IMR-90 (cell line): Measurements from ENCODE around the gene MOSPD3. TPM values are rescaled to one million over a fixed set of nuclear protein-coding genes. Genes with fewer than 3 reads are reported as not detected.
A peak's percentile ranks its signal among the peaks of the same experiment; 100 is the strongest.

ENCODE experiments used
- ATAC-seq: fragments of 200-7000 bp; cut with Tn5 transposase; 2 replicates; pipeline ENCODE4 v1.9.1; 2020; ENCODE audit warnings: low read depth, mild to moderate bottlenecking, moderate library complexity
- BruUV-seq: library from RNA; stranded (reverse); fragments of 400-500 nt; replicated peaks from 2 replicates; lab custom pipeline; 2021; lab: Mats Ljungman, UMichigan
- CTCF ChIA-PET: fragments of 300-600 bp; formaldehyde crosslinking; extraction: SDS; loops from one replicate; lab custom pipeline; 2021; ENCODE audit warnings: antibody characterized with exemption; lab: Yijun Ruan, JAX
- POLR2A ChIA-PET: fragments of 300-600 bp; sonication (Branson Sonifier 250); formaldehyde crosslinking; loops from one replicate; lab custom pipeline; 2022; ENCODE audit warnings: antibody characterized with exemption; ENCODE audit not compliant: unreplicated experiment; lab: Charles Lee
- DNase-seq: peaks from one replicate; pipeline ENCODE4 v3.0.0; 2013
- H2AFZ ChIP-seq: replicated peaks from 2 replicates; pipeline ENCODE3; 2013; ENCODE audit warnings: low read length, mild to moderate bottlenecking; ENCODE audit not compliant: poor library complexity
- H2AK5ac ChIP-seq: 2 replicates; pipeline ENCODE4 v1.6.1; 2013; ENCODE audit warnings: low read depth, low read length, inconsistent platforms
- H2AK9ac ChIP-seq: replicated peaks from 2 replicates; pipeline ENCODE3; 2013; ENCODE audit warnings: mild to moderate bottlenecking, low read depth, low read length, moderate library complexity; ENCODE audit not compliant: poor library complexity
- H2BK120ac ChIP-seq: 2 replicates; pipeline ENCODE4 v1.6.1; 2013; ENCODE audit warnings: low read depth, low read length, inconsistent platforms
- H2BK15ac ChIP-seq: 3 replicates; pipeline ENCODE4 v1.6.1; 2013; ENCODE audit warnings: low read depth, low read length, inconsistent platforms
- H2BK20ac ChIP-seq: 2 replicates; pipeline ENCODE4 v1.6.1; 2013; ENCODE audit warnings: low read depth, mild to moderate bottlenecking, inconsistent platforms, low read length, moderate library complexity
- H2BK5ac ChIP-seq: 2 replicates; pipeline ENCODE4 v1.6.1; 2013; ENCODE audit warnings: mild to moderate bottlenecking, low read depth, low read length, inconsistent platforms; ENCODE audit not compliant: poor library complexity, severe bottlenecking
- H3K14ac ChIP-seq: replicated peaks from 2 replicates; pipeline ENCODE4 v1.6.1; 2013; ENCODE audit warnings: low read depth, low read length, inconsistent platforms
- H3K18ac ChIP-seq: 2 replicates; pipeline ENCODE4 v1.6.1; 2013; ENCODE audit warnings: low read depth, low read length, control low read depth
- H3K23ac ChIP-seq: 2 replicates; pipeline ENCODE4 v1.6.1; 2013; ENCODE audit warnings: low read depth, low read length, inconsistent platforms
- H3K27ac ChIP-seq: 2 replicates; pipeline ENCODE4 v1.5.1; 2013; ENCODE audit warnings: mild to moderate bottlenecking, control low read depth, low read length; ENCODE audit not compliant: insufficient read depth
- H3K27me3 ChIP-seq: 2 replicates; pipeline ENCODE4 v1.6.1; 2013; ENCODE audit warnings: low read length; ENCODE audit not compliant: control insufficient read depth, insufficient read depth
- H3K36me3 ChIP-seq: 2 replicates; pipeline ENCODE4 v1.6.1; 2013; ENCODE audit warnings: low read length, mixed read lengths; ENCODE audit not compliant: control insufficient read depth, insufficient read depth
- H3K4ac ChIP-seq: 2 replicates; pipeline ENCODE4 v1.6.1; 2013; ENCODE audit warnings: low read depth, low read length, inconsistent platforms
- H3K4me1 ChIP-seq: 2 replicates; pipeline ENCODE4 v1.6.1; 2013; ENCODE audit warnings: low read length, mixed read lengths; ENCODE audit not compliant: control insufficient read depth, insufficient read depth
- H3K4me2 ChIP-seq: 2 replicates; pipeline ENCODE4 v1.6.1; 2013; ENCODE audit warnings: low read depth, mild to moderate bottlenecking, control low read depth, low read length, moderate library complexity
- H3K4me3 ChIP-seq: 2 replicates; pipeline ENCODE4 v1.5.1; 2013; ENCODE audit warnings: low read depth, mild to moderate bottlenecking, control low read depth, low read length, moderate library complexity; ENCODE audit not compliant: insufficient read depth
- H3K56ac ChIP-seq: 2 replicates; pipeline ENCODE4 v1.6.1; 2013; ENCODE audit warnings: low read length, inconsistent platforms; ENCODE audit not compliant: insufficient read depth; ENCODE audit errors: extremely low read depth
- H3K79me1 ChIP-seq, 2 experiments: 2 replicates each; pipeline ENCODE4 v1.6.1; 2013; ENCODE audit warnings: low read length in 2 of 2, inconsistent platforms in 1 of 2, low read depth in 1 of 2
- H3K9ac ChIP-seq: 2 replicates; pipeline ENCODE4 v1.6.1; 2013; ENCODE audit warnings: low read depth, low read length, control low read depth
- H3K9me1 ChIP-seq: 2 replicates; pipeline ENCODE4 v1.6.1; 2013; ENCODE audit warnings: low read length, inconsistent platforms; ENCODE audit not compliant: insufficient read depth
- H3K9me3 ChIP-seq: 2 replicates; pipeline ENCODE4 v1.6.1; 2013; ENCODE audit warnings: low read length; ENCODE audit not compliant: control insufficient read depth, insufficient read depth
- H4K20me1 ChIP-seq: 2 replicates; pipeline ENCODE4 v1.6.1; 2013; ENCODE audit warnings: low read length, inconsistent platforms; ENCODE audit not compliant: insufficient read depth
- H4K5ac ChIP-seq: 2 replicates; pipeline ENCODE4 v1.6.1; 2013; ENCODE audit warnings: mild to moderate bottlenecking, low read depth, low read length, control low read depth
- H4K8ac ChIP-seq, 2 experiments: 2 replicates each; pipeline ENCODE4 v1.6.1; 2013; ENCODE audit warnings: low read depth in 2 of 2, low read length in 2 of 2, control low read depth in 1 of 2, inconsistent platforms in 1 of 2
- H4K91ac ChIP-seq: 2 replicates; pipeline ENCODE4 v1.6.1; 2013; ENCODE audit warnings: low read depth, low read length, inconsistent platforms; ENCODE audit not compliant: insufficient read depth
- BHLHE40 ChIP-seq: fragments of 150-350 bp; IDR thresholded peaks from 2 replicates; pipeline ENCODE4 v1.6.1; 2016; ENCODE audit warnings: mild to moderate bottlenecking, low read depth, low read length
- CEBPB ChIP-seq: IDR thresholded peaks from 2 replicates; pipeline ENCODE4 v1.6.1; 2012; ENCODE audit warnings: low read depth, low read length, improper control_type of control experiment
- CHD1 ChIP-seq: IDR thresholded peaks from 2 replicates; pipeline ENCODE4 v1.6.1; 2012; ENCODE audit warnings: low read depth, low read length, improper control_type of control experiment
- CTCF ChIP-seq: conservative IDR thresholded peaks from 2 replicates; pipeline ENCODE4 v1.5.1; 2012; ENCODE audit warnings: mild to moderate bottlenecking, low read depth, low read length, improper control_type of control experiment
- ELK1 ChIP-seq: fragments of 150-350 bp; IDR thresholded peaks from 2 replicates; pipeline ENCODE4 v1.6.1; 2016; ENCODE audit warnings: low read depth, mild to moderate bottlenecking, low read length, moderate library complexity, borderline replicate concordance
- POLR2A ChIP-seq: IDR thresholded peaks from 2 replicates; pipeline ENCODE4 v1.6.1; 2012; ENCODE audit warnings: mild to moderate bottlenecking, low read depth, low read length
- RCOR1 ChIP-seq: IDR thresholded peaks from 2 replicates; pipeline ENCODE4 v1.6.1; 2012; ENCODE audit warnings: mild to moderate bottlenecking, low read length, improper control_type of control experiment; ENCODE audit not compliant: insufficient replicate concordance
- RFX5 ChIP-seq: IDR thresholded peaks from 2 replicates; pipeline ENCODE4 v1.8.0; 2012; ENCODE audit warnings: low read depth, mild to moderate bottlenecking, low read length, moderate library complexity
- SMC3 ChIP-seq: fragments of 150-350 bp; IDR thresholded peaks from 2 replicates; pipeline ENCODE4 v1.6.1; 2016; ENCODE audit warnings: low read depth, mild to moderate bottlenecking, antibody characterized with exemption, low read length, moderate library complexity
- USF2 ChIP-seq: fragments of 150-350 bp; IDR thresholded peaks from 2 replicates; pipeline ENCODE4 v1.6.1; 2017; ENCODE audit warnings: mild to moderate bottlenecking, antibody characterized with exemption, low read length, low read depth
- WGBS, 2 experiments: methylation state at CpG; one replicate each; pipeline versions ENCODE4 v1.1.5 to v1.1.7; 2013; ENCODE audit warnings: missing lambda C conversion rate in 2 of 2; ENCODE audit not compliant: insufficient read length in 1 of 2; ENCODE audit errors: extremely low coverage in 2 of 2; 5-methylcytosine and 5-hydroxymethylcytosine counted together
- dilution Hi-C: fragments of 300-500 bp; cut with HindIII; formaldehyde crosslinking; loops from one replicate; pipeline ENCODE4 v1.14.3; 2018; ENCODE audit warnings: low sequenced_read_pairs; ENCODE audit not compliant: unreplicated experiment
- in situ Hi-C: fragments of 300-500 bp; cut with MboI; formaldehyde crosslinking; loops from 3 replicates; pipeline ENCODE4 v1.14.3; 2019; ENCODE audit warnings: low sequenced_read_pairs, inconsistent platforms, mixed read lengths
- intact Hi-C: fragments of 100-400 bp; cut with micrococcal nuclease; formaldehyde crosslinking; loops from 2 replicates; pipeline ENCODE4 v1.10.0; 2022
- polyA plus RNA-seq, 3 experiments: library from polyadenylated mRNA; depleted of rRNA; stranded (reverse); fragments of >200 nt; gene quantifications; 2 replicates each; pipeline ENCODE4 v1.2.3, GENCODE V29; 2012; ENCODE audit warnings: low replicate concordance in 1 of 3
- total RNA-seq: library from RNA; depleted of rRNA; stranded (reverse); fragments of >200 nt; gene quantifications from 2 replicates; pipeline ENCODE4 v1.2.3, GENCODE V29; 2012

The MOSPD3 gene
- total and polyA plus RNA-seq, 2 of the 4 experiments (the other 2 are of a cell fraction), result 2.3 to 30.0 TPM

- TF ChIP-seq BHLHE40, result no peak
These were observed 42.8 kb downstream of the MOSPD3 start (continued) for GRCh38 chr7:100654908-100655831.

GRCh38 chr7:100655908-100656674 lies 43.8 kb downstream of the MOSPD3 start, which contains the start of gene ACTL6B:
ACTL6B (minus strand) TSS chr7:100656448; CDS start chr7:100656354, 94 bp downstream.
- Histone ChIP-seq H4K8ac (no peak within 1 kb of the TSS), H3K18ac (no peak within 1 kb of the TSS), H3K9ac (no peak within 1 kb of the TSS), H3K56ac (no peak within 1 kb of the TSS), H2BK20ac (no peak within 1 kb of the TSS), H3K23ac (no peak within 1 kb of the TSS), H2BK15ac (no peak within 1 kb of the TSS), H3K4ac (no peak within 1 kb of the TSS), H3K9me1 (no peaks in the 10 kb centered on the region), H2BK120ac (no peak within 1 kb of the TSS), H3K9me3 (peaks cover 2% of the 10 kb centered on the region; the same call in 1 of the 2 replicates), H3K4me1 (no peaks in the 10 kb centered on the region), H3K27ac (no peak within 1 kb of the TSS), H3K27me3 (peaks cover 27% of the 10 kb centered on the region), H2AFZ (peak within 1 kb of the TSS; percentile 71), H4K20me1 (no peaks in the 10 kb centered on the region), H3K79me1 (no peaks in the 10 kb centered on the region), H4K5ac (no peak within 1 kb of the TSS), H3K14ac (no peak within 1 kb of the TSS), H4K91ac (no peak within 1 kb of the TSS), H3K36me3 (no peaks in the 10 kb centered on the region), H2AK5ac (no peak within 1 kb of the TSS), H3K4me2 (peak within 1 kb of the TSS; percentile 71), H3K4me3 (no peak within 1 kb of the TSS), H2AK9ac (no peak within 1 kb of the TSS), H2BK5ac (no peak within 1 kb of the TSS)
- intact Hi-C loops (no loop called here), in situ Hi-C loops (no loop called here), dilution Hi-C loops (no loop called here)
- WGBS, 2 experiments, result 11% methylated on average over 47 of the region's 63 CpGs; no CpG with 5 or more reads in 1 of the 2 experiments
- DNase-seq, result peak; percentile 18
- ChIA-PET CTCF (no interaction called here), POLR2A (no interaction called here)
- BruUV-seq, result no TSS peak
- ATAC-seq, result peak; percentile 98
- TF ChIP-seq CTCF, result no peak
- no peak for TF ChIP-seq BHLHE40
- no peak for TF ChIP-seq ELK1
- no peak for TF ChIP-seq CEBPB
- TF ChIP-seq SMC3, result no peak
- no peak for TF ChIP-seq RFX5
- no peak for TF ChIP-seq RCOR1
- no peak for TF ChIP-seq CHD1
- no peak for TF ChIP-seq POLR2A
- no peak for TF ChIP-seq USF2
